GM19238 (cell line): ENCODE data around the gene CEP170B.

Source experiments
- DNase-seq: peaks from one replicate; pipeline ENCODE4 v3.0.0; 2011; ENCODE audit warnings: low spot score; ENCODE audit not compliant: insufficient read length

CEP170B gene

GRCh38 chr14:104866451-104867370, 1.6 kb downstream of the CEP170B start:
- DNase-seq = no peak

DNA sequence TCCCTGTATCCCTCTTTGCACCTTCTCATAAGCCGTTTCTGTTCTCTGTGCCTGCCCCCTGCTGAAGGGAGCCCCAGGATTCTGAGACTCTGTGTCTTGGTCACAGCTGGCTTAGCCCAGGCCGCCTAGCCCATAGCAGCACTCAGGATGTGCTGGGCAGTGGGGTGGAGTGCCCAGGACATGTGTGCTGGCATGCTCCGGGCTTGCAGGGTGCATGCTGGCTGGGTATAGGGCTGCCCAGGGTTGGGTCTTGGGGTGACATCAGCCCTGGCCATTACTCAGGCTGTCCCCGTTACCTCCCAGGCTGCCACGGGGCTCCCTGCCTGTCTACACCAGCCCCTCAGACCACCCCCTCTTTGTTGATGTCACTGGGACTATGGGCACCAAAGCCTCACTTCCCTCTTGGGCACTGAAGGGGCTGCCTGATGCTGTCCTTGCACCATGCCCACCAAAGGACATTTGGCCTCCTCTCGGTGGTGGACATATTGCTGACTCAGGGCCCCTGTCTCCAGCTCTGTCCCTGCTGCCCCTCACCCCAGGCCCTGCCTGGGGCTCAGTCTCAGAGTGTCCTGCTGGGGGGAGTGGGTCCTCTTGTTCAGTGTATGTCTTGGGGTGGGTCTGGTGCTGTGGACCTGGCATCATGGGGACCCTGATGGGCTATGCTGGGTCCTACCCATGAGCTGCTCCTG, 2.4 kb downstream of the CEP170B start:
- DNase-seq = no peak

DNA sequence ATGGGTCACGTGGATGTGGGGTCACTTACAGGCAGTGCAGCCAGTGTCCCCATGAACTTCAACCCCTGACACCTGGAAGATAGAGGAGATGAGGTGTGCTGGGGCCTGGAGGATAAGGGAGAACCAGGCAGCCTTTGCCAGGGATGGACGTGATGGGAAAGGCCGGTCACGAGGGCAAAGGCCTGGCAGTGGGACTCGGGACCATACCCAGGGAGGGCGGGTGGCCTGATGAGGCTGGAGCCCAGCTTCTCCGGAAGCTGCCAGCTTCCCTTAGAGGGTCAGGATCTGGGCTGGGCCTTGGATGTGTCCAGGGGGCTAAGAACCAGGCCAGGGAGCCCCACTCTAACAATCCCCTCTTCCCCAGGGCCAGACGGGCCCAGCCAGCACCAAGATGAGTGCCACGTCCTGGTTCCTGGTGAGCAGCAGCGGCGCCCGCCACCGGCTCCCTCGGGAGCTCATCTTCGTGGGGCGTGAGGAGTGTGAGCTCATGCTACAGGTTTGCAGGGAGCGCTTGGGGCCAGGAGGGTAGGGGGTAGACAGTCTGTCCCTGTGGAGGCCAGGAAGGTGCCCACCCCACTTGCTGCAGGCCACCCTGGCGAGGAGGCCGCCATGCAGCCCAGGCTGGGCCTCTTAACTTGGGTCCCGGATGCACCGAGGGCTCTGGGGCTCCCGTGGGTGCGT, 3.1 kb downstream of the CEP170B start:
- no peak for DNase-seq

DNA sequence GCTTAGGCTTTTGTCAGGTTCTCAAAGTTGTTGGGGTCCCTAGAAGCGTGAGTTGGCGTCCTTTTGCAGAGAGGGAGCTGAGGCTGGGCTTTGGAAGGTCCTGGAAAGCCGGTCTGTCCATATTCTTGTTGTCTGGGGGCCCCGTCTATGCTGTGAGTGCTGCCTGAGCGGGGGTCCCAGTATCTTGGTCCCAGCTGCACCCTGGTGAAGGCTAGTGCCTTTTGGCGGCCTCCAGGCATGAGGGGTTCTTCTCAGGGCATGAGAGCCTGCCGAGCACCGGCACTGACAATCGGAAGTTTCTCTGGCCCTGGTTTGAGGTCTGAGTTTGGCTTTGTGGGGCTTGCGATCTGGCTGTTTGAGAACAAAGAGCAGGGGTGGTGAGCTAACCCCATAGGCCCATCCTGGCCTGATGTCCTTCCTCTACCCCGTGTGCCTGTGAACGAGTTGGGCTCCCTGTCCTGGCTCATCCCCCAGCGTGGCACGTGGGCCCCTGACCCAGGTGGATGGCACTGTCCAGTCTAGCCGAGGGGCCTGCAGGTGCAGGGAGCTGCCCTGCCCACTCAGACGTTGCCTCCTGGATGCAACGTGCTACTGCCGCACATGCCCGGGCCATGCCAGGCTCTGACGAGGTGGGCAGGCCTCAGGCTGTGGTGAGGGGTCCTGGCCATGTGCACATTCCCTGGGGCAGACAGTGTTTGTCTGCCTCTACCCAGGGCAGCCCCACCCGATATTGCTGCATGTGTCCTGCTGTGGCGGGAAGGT, 3.9 kb downstream of the CEP170B start:
- no peak for DNase-seq

- no peak for DNase-seq
Observed at GRCh38 chr14:104869669-104870367, 4.8 kb downstream of the CEP170B start.

DNA sequence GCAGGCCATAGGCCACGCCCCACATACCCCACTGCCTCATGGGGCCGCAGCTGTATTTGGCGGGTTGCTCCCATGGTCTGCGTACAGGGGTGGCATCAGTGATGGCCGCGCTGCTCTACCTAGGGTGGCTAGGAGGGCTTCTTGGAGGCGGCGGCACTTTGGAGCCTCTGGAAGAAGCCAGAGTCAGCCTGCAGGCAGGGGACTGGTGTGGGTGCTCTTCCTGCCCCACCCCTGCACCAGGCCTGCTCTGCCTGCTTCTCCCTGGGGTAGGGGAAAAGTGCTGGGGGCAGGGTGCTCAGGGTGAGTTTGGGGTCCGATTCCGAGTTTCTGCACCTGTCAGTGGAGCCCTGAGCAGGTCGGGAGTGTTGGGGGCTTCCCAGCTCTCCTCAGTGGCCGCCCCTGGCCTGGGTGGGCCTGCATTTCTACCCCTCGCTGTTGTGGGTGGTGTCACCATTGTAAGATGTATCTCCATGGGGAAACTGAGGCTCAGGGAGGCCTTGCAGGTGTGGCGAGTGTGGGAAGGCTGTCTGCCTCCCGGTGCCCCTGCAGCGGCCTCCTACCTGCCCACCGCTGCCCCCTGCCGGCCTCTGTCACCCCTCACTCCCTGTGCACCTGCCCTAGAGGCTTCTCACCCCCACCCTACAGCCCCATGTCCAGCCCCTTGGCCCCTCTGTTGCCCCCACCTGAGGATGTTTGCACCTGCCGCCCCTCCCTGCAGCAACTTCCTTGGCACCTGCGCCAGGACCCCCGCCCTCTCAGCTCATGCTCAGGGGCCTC, 5.5 kb downstream of the CEP170B start:
- no peak for DNase-seq

DNA sequence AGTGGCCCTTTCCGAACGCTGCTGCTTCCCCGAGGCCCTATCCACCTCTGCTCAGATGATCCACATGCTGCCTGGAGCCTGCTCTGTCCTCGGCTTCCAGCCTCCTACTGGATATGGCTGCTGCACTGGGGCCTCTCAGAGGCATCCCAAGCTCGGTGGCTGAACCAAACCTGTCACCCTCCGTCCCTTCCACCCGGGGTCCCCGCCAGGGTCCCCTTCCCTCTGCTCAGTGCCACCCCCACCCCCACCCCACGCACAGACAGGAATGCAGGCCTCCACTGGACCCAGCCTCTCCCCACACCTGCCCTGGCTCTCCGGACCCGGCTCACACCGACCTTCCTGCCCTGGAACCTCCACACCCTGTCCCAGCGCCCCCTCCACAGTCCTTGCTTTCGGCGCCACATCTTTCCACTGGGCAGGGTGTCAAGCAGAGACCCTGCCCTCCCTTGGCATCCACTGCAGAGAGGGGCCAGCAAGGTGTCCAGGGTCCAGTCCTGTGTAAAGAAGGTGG, 6.1 kb downstream of the CEP170B start:
- no peak for DNase-seq

- DNase-seq = no peak
Observed at GRCh38 chr14:104871656-104872468, 6.8 kb downstream of the CEP170B start.

- DNase-seq = no peak
Observed at GRCh38 chr14:104872469-104873341, 7.6 kb downstream of the CEP170B start.

- no peak for DNase-seq
Observed at GRCh38 chr14:104873380-104874055, 8.4 kb downstream of the CEP170B start.

DNA sequence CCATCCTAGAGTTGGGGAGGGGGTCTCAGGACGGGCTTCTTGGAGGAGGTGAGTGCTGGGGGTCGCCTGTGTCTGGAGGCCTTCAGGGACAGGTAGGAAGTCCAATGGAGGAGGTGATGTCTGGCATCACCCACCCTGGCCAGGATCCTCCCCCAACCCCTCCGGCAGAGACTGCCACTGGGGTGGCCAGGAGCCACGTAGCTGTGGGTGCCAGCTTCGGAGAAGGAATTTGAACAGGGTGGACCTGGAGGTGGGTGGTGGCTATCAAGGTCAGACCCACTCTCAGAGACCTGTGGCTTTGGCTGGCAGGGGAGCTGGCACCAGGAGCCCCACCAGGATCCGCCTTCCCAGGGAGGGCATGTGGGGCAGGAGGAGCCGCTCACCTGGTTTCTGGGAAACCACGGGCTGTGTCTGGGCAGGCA, 9.1 kb downstream of the CEP170B start:
- DNase-seq = no peak

DNA sequence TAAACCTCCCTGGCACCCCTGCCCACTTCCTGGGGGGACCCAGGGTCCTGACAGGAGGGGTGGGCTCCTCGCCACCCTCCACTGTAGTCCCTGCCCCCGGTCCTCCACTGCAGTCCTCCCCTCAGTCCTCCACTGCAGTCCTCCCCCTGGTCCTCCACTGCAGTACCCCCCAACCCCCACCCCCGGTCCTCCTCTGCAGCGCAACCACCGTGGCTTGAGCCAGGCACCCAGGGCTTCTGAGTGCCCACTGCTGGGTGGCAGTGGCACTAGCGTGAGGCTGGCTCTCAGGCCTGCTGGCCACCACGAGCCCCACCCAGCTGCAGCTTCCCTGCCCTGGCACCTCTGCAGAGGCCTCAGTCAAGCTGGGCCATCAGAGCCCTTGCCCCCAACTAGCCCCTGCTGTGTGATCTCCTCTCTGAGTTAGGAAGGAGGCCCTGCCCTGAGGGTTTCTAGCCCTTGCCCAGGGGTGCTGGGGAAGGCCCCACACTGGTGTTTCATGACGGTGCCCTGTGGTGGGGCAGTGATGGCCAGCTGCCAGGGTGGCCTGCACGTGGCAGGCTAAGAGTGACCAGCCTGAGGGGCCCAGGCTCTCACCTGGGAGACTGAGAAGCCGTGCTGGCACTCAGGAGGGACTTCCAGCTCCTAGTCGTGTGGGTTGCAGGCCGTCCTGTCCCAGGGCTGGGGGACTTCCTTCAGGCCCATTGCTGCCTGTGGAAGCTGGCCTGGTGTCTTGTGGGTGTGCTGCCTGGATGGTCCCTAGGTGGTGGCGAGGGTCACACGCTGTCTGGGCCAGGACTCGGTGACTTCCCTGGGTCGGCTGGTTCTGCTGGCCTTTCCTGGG, 9.7 kb downstream of the CEP170B start:
- DNase-seq = no peak

- DNase-seq = no peak
Observed at GRCh38 chr14:104875412-104875751, 10.3 kb downstream of the CEP170B start.

GRCh38 chr14:104875811-104876210, 10.7 kb downstream of the CEP170B start:
- no peak for DNase-seq

- DNase-seq = no peak
Observed at GRCh38 chr14:104876251-104876699, 11.2 kb downstream of the CEP170B start.

DNA sequence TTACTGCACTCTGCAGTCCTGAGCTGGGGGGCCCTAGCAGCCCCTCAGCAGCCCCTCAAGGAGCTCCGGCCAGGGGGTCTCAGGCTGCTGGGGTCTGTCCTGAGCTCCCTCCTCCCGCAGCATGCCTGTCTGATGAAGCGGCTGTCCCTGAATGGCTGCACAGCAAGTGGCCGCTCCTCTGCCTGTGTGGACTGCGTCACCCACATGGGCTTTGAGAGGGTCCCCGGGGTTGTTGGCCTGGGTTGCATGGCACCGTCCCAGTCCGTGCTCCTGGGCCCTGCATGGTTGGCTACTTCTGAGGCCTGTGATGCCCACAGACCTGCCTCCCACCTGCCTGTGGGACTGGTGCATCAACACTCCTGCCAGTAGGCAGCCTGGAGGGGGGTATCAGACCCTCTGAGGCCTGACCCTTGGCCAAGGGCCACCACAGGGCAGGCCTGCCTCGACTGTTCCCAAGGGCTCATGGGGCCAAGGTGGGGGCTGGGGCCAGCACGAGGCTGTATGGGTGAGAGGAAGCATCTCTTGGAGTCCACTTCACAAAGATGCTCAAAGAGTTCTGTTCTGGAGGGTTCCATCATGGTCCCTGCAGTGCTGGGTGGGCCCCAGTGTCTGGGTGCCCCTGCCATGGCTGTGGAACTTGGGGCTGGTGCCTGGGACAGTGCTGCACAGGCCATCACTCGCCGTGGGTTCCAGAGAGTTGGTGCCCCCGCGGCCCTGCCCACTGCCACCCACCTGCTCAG, 12.2 kb downstream of the CEP170B start:
- DNase-seq = no peak
